A549 (cell line): ENCODE data around the gene IL4I1. TPM values are rescaled to one million over a fixed set of nuclear protein-coding genes. Genes with fewer than 3 reads are reported as not detected.
A peak's percentile ranks its signal among the peaks of the same experiment; 100 is the strongest.

Source experiments
- ATAC-seq, 2 experiments: fragments of 200-7000 bp in 1 of 2; fragments of >200 bp in 1 of 2; cut with Nextera tagmentation in 1 of 2; cut with Tn5 transposase in 1 of 2; 3 replicates each; pipeline versions ENCODE4 v1.8.0 to v1.9.1; 2018 to 2020; ENCODE audit warnings: mild to moderate bottlenecking in 1 of 2, moderate library complexity in 1 of 2
- CTCF ChIA-PET: fragments of 300-600 bp; sonication (Branson Sonifier 250); formaldehyde crosslinking; extraction: SDS; loops from one replicate; lab custom pipeline; 2021; ENCODE audit warnings: antibody characterized with exemption, inconsistent platforms; lab: Yijun Ruan, JAX
- POLR2A ChIA-PET: fragments of 350-600 bp; formaldehyde crosslinking; extraction: SDS; loops from one replicate; lab custom pipeline; 2021; ENCODE audit warnings: antibody characterized with exemption, inconsistent platforms; lab: Yijun Ruan, JAX
- DNase-seq, 2 experiments: peaks; one replicate each; pipeline versions ENCODE4 v3.0.0 to v3.0.0-alpha.2; 2011 to 2016; ENCODE audit warnings: low read depth in 1 of 2, low spot score in 1 of 2
- FAIRE-seq: peaks from 2 replicates; lab custom pipeline; 2011; peaks lifted over from hg19 to GRCh38; lab: Jason Lieb, UNC
- H3K27ac ChIP-seq, 2 experiments: fragments of >200 bp; sonication (Bioruptor Twin); formaldehyde crosslinking; 3 replicates each; pipeline ENCODE4 v1.5.1; 2016 to 2017
- H3K4me1 ChIP-seq: fragments of >200 bp; sonication (Bioruptor Twin); formaldehyde crosslinking; 3 replicates; pipeline ENCODE4 v1.6.1; 2016
- H3K4me2 ChIP-seq: fragments of >200 bp; sonication (Bioruptor Twin); formaldehyde crosslinking; 3 replicates; pipeline ENCODE4 v1.6.1; 2016
- H3K4me3 ChIP-seq: fragments of >200 bp; sonication (Bioruptor Twin); formaldehyde crosslinking; 3 replicates; pipeline ENCODE4 v1.5.1; 2016
- H3K9me3 ChIP-seq: fragments of >200 bp; sonication (Bioruptor Twin); formaldehyde crosslinking; 3 replicates; pipeline ENCODE4 v1.6.1; 2016
- BHLHE40 ChIP-seq: IDR thresholded peaks from 2 replicates; pipeline ENCODE4 v1.6.1; 2012; ENCODE audit warnings: low read depth, low read length, inconsistent platforms
- CEBPB ChIP-seq, 2 experiments: fragments of >200 bp in 1 of 2; sonication (Bioruptor Twin) in 1 of 2; formaldehyde crosslinking in 1 of 2; IDR thresholded peaks; 2 replicates each; pipeline ENCODE4 v1.6.1; 2012 to 2016
- CHD2 ChIP-seq: fragments of 150-350 bp; IDR thresholded peaks from 2 replicates; pipeline ENCODE4 v1.6.1; 2014; ENCODE audit warnings: low read length; ENCODE audit not compliant: partially characterized antibody
- CHD4 ChIP-seq: fragments of 200-600 bp; sonication (generic); IDR thresholded peaks from 2 replicates; pipeline ENCODE4 v1.6.1; 2016; ENCODE audit warnings: antibody characterized with exemption, mild to moderate bottlenecking, borderline replicate concordance
- EP300 ChIP-seq, 2 experiments: fragments of >200 bp; sonication (Bioruptor Twin); formaldehyde crosslinking; IDR thresholded peaks; 2 replicates in 1 of 2; 3 replicates in 1 of 2; pipeline ENCODE4 v1.6.1; 2016 to 2017
- FOSB ChIP-seq: fragments of 250-450 bp; sonication (Bioruptor Pico); IDR thresholded peaks from 2 replicates; pipeline ENCODE4 v1.5.0; 2020; ENCODE audit warnings: mild to moderate bottlenecking, moderate library complexity
- HDAC2 ChIP-seq: fragments of 200-600 bp; sonication (generic); IDR thresholded peaks from 2 replicates; pipeline ENCODE4 v1.6.1; 2016
- HOXB13 ChIP-seq: fragments of 250-450 bp; sonication (Bioruptor Pico); IDR thresholded peaks from 2 replicates; pipeline ENCODE4 v1.5.0; 2020; ENCODE audit warnings: low read depth, mild to moderate bottlenecking, moderate library complexity
- MYC ChIP-seq: IDR thresholded peaks from 2 replicates; pipeline ENCODE4 v1.6.1; 2012; ENCODE audit warnings: mild to moderate bottlenecking, inconsistent platforms, low read length, improper control_type of control experiment, borderline replicate concordance
- NFE2L2 ChIP-seq: fragments of 150-350 bp; conservative IDR thresholded peaks from 2 replicates; pipeline ENCODE4 v1.6.1; 2014; ENCODE audit warnings: low read length
- NR3C1 ChIP-seq: fragments of >200 bp; sonication (Bioruptor Twin); formaldehyde crosslinking; IDR thresholded peaks from 3 replicates; pipeline ENCODE4 v1.6.1; 2017
- PHF8 ChIP-seq: fragments of 200-600 bp; sonication (generic); IDR thresholded peaks from 2 replicates; pipeline ENCODE4 v1.6.1; 2016; ENCODE audit warnings: low read depth, mild to moderate bottlenecking, antibody characterized with exemption, moderate library complexity, borderline replicate concordance
- POLR2AphosphoS2 ChIP-seq: conservative IDR thresholded peaks from 2 replicates; pipeline ENCODE4 v1.6.1; 2012; ENCODE audit warnings: low read length, improper control_type of control experiment, inconsistent platforms
- RFX5 ChIP-seq: fragments of 450-650 bp; IDR thresholded peaks from 2 replicates; pipeline ENCODE4 v1.7.1; 2014; ENCODE audit warnings: antibody characterized with exemption, mild to moderate bottlenecking, moderate library complexity
- ZNF302 ChIP-seq: fragments of 250-450 bp; sonication (Bioruptor Pico); IDR thresholded peaks from 2 replicates; pipeline ENCODE4 v1.9.0; 2021; ENCODE audit warnings: inconsistent platforms, mild to moderate bottlenecking, moderate library complexity
- ZSCAN20 ChIP-seq: fragments of 250-450 bp; sonication (Bioruptor Pico); IDR thresholded peaks from 2 replicates; pipeline ENCODE4 v1.8.0; 2022; ENCODE audit warnings: mild to moderate bottlenecking, moderate library complexity
- WGBS: methylation state at CpG from one replicate; pipeline ENCODE4 v1.1.6; 2017; ENCODE audit errors: missing lambda C conversion rate; 5-methylcytosine and 5-hydroxymethylcytosine counted together
- polyA plus RNA-seq, 4 experiments: library from polyadenylated mRNA; depleted of rRNA in 3 of 4; stranded (reverse); fragments of >200 nt; fragmentation: RNase III in 1 of 4; extraction: RNeasy Plus Mini Kit Qiagen cat#74134 plus additional on column Dnase treatment in 1 of 4; gene quantifications; 2 replicates in 3 of 4; 3 replicates in 1 of 4; pipeline ENCODE4 v1.2.3, GENCODE V29; 2011 to 2017
- TF ChIP-seq, protein P1 (sequence below): fragments of 450-650 bp; IDR thresholded peaks from 2 replicates; pipeline ENCODE4 v1.6.1; 2014; ENCODE audit warnings: antibody characterized with exemption
- TF ChIP-seq, protein P2 (sequence below): IDR thresholded peaks from 2 replicates; pipeline ENCODE4 v1.6.1; 2012
- TF ChIP-seq, protein P3 (sequence below): fragments of 150-350 bp; IDR thresholded peaks from 2 replicates; pipeline ENCODE4 v1.6.1; 2014; ENCODE audit warnings: low read depth, mild to moderate bottlenecking, low read length
- TF ChIP-seq, protein P4 (sequence below): fragments of >200 bp; sonication (Bioruptor Twin); formaldehyde crosslinking; IDR thresholded peaks from 2 replicates; pipeline ENCODE4 v1.6.1; 2016

IL4I1 gene
- polyA plus RNA-seq, 2 of the 4 experiments (the other 2 are of a cell fraction): 0.18 to 0.62 TPM

DNA sequence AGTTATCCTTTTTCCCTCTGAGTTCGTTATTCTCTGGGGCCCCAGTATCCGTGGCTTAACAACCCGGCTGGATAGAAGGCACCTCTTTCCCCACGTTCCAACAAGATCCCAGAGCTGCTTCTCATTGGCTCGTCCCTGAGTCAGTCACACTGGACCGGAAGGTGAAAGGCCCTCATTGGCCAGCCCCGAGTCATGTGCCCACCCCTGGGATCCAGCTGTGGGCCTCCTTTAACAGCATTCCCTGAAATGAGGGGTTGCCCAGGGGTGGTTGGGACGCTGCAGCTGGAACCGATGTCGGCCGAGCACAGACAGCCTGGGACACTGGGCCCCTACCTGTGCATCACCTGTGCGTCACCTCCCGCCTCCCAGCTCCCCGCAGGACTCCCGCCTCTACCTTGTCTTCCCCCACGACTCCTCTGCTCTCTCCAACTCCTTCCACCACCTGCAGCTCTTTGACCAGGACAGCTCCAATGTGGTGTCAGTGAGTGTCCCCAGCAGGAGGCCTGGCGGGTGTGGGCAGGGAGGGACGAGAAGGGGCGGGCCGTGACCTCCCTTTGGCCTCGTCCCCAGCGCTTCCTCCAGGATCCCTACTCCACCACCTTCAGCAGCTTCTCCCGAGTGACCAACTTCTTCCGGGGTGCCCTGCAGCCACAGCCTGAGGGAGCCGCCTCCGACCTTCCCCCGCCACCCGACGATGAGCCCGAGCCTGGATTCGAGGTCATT, 14.9 kb downstream of the IL4I1 start:
- POLR2A ChIA-PET: no interaction called here
- peak in 1 of 2 experiments; percentile 72 for DNase-seq
- no peak overlapping the region for H3K4me3 ChIP-seq
- peaks cover 10% of the 10 kb centered on the region for H3K9me3 ChIP-seq
- TF ChIP-seq, protein P1, sequence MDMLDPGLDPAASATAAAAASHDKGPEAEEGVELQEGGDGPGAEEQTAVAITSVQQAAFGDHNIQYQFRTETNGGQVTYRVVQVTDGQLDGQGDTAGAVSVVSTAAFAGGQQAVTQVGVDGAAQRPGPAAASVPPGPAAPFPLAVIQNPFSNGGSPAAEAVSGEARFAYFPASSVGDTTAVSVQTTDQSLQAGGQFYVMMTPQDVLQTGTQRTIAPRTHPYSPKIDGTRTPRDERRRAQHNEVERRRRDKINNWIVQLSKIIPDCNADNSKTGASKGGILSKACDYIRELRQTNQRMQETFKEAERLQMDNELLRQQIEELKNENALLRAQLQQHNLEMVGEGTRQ: peak; percentile 68
- TF ChIP-seq, protein P2, sequence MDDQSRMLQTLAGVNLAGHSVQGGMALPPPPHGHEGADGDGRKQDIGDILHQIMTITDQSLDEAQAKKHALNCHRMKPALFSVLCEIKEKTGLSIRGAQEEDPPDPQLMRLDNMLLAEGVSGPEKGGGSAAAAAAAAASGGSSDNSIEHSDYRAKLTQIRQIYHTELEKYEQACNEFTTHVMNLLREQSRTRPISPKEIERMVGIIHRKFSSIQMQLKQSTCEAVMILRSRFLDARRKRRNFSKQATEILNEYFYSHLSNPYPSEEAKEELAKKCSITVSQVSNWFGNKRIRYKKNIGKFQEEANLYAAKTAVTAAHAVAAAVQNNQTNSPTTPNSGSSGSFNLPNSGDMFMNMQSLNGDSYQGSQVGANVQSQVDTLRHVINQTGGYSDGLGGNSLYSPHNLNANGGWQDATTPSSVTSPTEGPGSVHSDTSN: peak; percentile 86
- no peak for TF ChIP-seq CEBPB (IDR thresholded peaks at IDR 0.05)
- TF ChIP-seq, all 56 proteins: peak for 2
- Histone ChIP-seq H3K4me1 (peaks cover 11% of the 10 kb centered on the region), H3K27ac (no peak overlapping the region), H3K4me2 (no peak overlapping the region)
- CTCF ChIA-PET: interaction anchor here (0.6 to 3.8 kb wide), 5 partner anchors 8 to 254 kb away, joined by 3 to 24 read pairs (median 3); no protein-coding TSS in a partner anchor
- WGBS: 94% methylated on average over 31 of the region's 31 CpGs
- FAIRE-seq (no peak), ATAC-seq (no peak)

DNA sequence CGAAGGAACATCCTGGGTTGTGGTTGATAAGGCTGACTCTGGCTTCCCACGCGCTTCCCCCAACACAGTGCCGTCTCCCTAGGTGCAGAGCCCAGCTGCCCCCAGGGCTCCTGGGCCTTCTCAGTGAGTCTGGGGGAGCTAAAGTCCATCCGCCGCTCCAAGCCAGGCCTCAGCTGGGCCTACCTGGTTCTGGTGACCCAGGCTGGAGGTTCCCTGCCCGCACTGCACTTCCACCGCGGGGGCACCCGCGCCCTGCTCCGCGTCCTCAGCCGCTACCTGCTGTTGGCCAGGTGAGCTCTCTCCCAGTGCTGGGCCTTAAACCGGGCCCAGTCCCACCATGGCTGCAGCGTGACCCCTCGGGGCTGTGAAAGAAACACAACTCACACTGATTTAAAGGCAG, 15.5 kb downstream of the IL4I1 start:
- H3K4me2 ChIP-seq: no peak overlapping the region
- peaks cover 10% of the 10 kb centered on the region for H3K9me3 ChIP-seq
- FAIRE-seq: no peak
- CTCF ChIA-PET: interaction anchor here (2.3 to 3.8 kb wide), 2 partner anchors 8 to 56 kb away, joined by 7 to 24 read pairs; no protein-coding TSS in a partner anchor
- WGBS: 97% methylated on average over 17 of the region's 17 CpGs
- POLR2A ChIA-PET: no interaction called here
- TF ChIP-seq FOSB (no peak), MYC (no peak), EP300 (IDR thresholded peaks at IDR 0.05) (no peak), ZNF302 (CRISPR knock-in tag) (no peak), BHLHE40 (no peak), NR3C1 (no peak), NFE2L2 (no peak), PHF8 (no peak), CHD2 (no peak), RFX5 (no peak), CHD4 (no peak), HDAC2 (no peak), HOXB13 (CRISPR knock-in tag) (no peak), POLR2AphosphoS2 (no peak), ZSCAN20 (CRISPR knock-in tag) (no peak)
- TF ChIP-seq, protein P3, sequence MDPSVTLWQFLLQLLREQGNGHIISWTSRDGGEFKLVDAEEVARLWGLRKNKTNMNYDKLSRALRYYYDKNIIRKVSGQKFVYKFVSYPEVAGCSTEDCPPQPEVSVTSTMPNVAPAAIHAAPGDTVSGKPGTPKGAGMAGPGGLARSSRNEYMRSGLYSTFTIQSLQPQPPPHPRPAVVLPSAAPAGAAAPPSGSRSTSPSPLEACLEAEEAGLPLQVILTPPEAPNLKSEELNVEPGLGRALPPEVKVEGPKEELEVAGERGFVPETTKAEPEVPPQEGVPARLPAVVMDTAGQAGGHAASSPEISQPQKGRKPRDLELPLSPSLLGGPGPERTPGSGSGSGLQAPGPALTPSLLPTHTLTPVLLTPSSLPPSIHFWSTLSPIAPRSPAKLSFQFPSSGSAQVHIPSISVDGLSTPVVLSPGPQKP: no peak
- TF ChIP-seq, protein P4, sequence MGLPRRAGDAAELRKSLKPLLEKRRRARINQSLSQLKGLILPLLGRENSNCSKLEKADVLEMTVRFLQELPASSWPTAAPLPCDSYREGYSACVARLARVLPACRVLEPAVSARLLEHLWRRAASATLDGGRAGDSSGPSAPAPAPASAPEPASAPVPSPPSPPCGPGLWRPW: no peak
- no peak overlapping the region for H3K4me3 ChIP-seq
- ATAC-seq: no peak
- no peak for DNase-seq
- peaks cover 11% of the 10 kb centered on the region for H3K4me1 ChIP-seq
- no peak overlapping the region for H3K27ac ChIP-seq
